GM23248 (cell line): ENCODE measurements around the gene TERB2.

Source experiments
- EZH2 ChIP-seq: fragments of 200-600 bp; sonication (generic); IDR thresholded peaks from 2 replicates; pipeline ENCODE4 v1.6.1; 2018; ENCODE audit warnings: antibody characterized with exemption, mild to moderate bottlenecking; ENCODE audit not compliant: insufficient read depth, poor library complexity, severe bottlenecking
- EZH2phosphoT487 ChIP-seq: fragments of 200-600 bp; sonication (generic); IDR thresholded peaks from 2 replicates; pipeline ENCODE4 v1.6.1; 2018; ENCODE audit warnings: antibody characterized with exemption, moderate library complexity, mild to moderate bottlenecking, low read depth; ENCODE audit not compliant: insufficient read depth

- TF ChIP-seq EZH2 (no peak), EZH2phosphoT487 (no peak)
Measured at GRCh38 chr15:44909423-44909822, 47.1 kb upstream of the TERB2 start.
